IMR-90 (cell line): ENCODE results near the gene RGS9.

Experiments used
- BHLHE40 ChIP-seq: fragments of 150-350 bp; IDR thresholded peaks from 2 replicates; pipeline ENCODE4 v1.6.1; 2016; ENCODE audit warnings: mild to moderate bottlenecking, low read depth, low read length
- CEBPB ChIP-seq: IDR thresholded peaks from 2 replicates; pipeline ENCODE4 v1.6.1; 2012; ENCODE audit warnings: low read depth, low read length, improper control_type of control experiment
- CHD1 ChIP-seq: IDR thresholded peaks from 2 replicates; pipeline ENCODE4 v1.6.1; 2012; ENCODE audit warnings: low read depth, low read length, improper control_type of control experiment
- CTCF ChIP-seq: conservative IDR thresholded peaks from 2 replicates; pipeline ENCODE4 v1.5.1; 2012; ENCODE audit warnings: mild to moderate bottlenecking, low read depth, low read length, improper control_type of control experiment
- ELK1 ChIP-seq: fragments of 150-350 bp; IDR thresholded peaks from 2 replicates; pipeline ENCODE4 v1.6.1; 2016; ENCODE audit warnings: low read depth, mild to moderate bottlenecking, low read length, moderate library complexity, borderline replicate concordance
- FOS ChIP-seq: fragments of 150-350 bp; IDR thresholded peaks from 2 replicates; pipeline ENCODE4 v1.6.1; 2016; ENCODE audit warnings: low read depth, low read length
- MAZ ChIP-seq: IDR thresholded peaks from 2 replicates; pipeline ENCODE4 v1.6.1; 2012; ENCODE audit warnings: low read depth, mild to moderate bottlenecking, low read length, improper control_type of control experiment, moderate library complexity, borderline replicate concordance
- MXI1 ChIP-seq: IDR thresholded peaks from 2 replicates; pipeline ENCODE4 v1.6.1; 2012; ENCODE audit warnings: low read depth, mild to moderate bottlenecking, low read length, moderate library complexity, borderline replicate concordance
- NFE2L2 ChIP-seq: fragments of 150-350 bp; IDR thresholded peaks from 2 replicates; pipeline ENCODE4 v1.6.1; 2016; ENCODE audit warnings: low read depth, mild to moderate bottlenecking, low read length
- POLR2A ChIP-seq: IDR thresholded peaks from 2 replicates; pipeline ENCODE4 v1.6.1; 2012; ENCODE audit warnings: mild to moderate bottlenecking, low read depth, low read length
- RAD21 ChIP-seq: IDR thresholded peaks from 2 replicates; pipeline ENCODE4 v1.6.1; 2012; ENCODE audit warnings: low read length, improper control_type of control experiment
- RCOR1 ChIP-seq: IDR thresholded peaks from 2 replicates; pipeline ENCODE4 v1.6.1; 2012; ENCODE audit warnings: mild to moderate bottlenecking, low read length, improper control_type of control experiment; ENCODE audit not compliant: insufficient replicate concordance
- RFX5 ChIP-seq: IDR thresholded peaks from 2 replicates; pipeline ENCODE4 v1.8.0; 2012; ENCODE audit warnings: low read depth, mild to moderate bottlenecking, low read length, moderate library complexity
- SMC3 ChIP-seq: fragments of 150-350 bp; IDR thresholded peaks from 2 replicates; pipeline ENCODE4 v1.6.1; 2016; ENCODE audit warnings: low read depth, mild to moderate bottlenecking, antibody characterized with exemption, low read length, moderate library complexity

- TF ChIP-seq CTCF (no peak), RFX5 (peak; percentile 59), POLR2A (no peak), RCOR1 (no peak), RAD21 (0 out of 2 replicates have a peak, but pooled peaks have one; percentile 11), SMC3 (0 out of 2 replicates have a peak, but pooled peaks have one; percentile 13), CHD1 (no peak), MXI1 (no peak), CEBPB (peak; percentile 98), MAZ (no peak), BHLHE40 (no peak), ELK1 (no peak), FOS (peak; percentile 80), NFE2L2 (no peak)
These were observed 5.2 kb upstream of the RGS9 start for GRCh38 chr17:65131946-65132345.
